Common myeloid progenitor, CD34-positive (primary cell): Measurements from ENCODE around the gene SCN4B.
"Not testable (repeated sequence)": the region's sequence is repeated elsewhere in the genome, so short reads cannot be mapped to it uniquely, and the experiment has no call there.

Experiments used
- CTCF ChIA-PET: fragments of 350-600 bp; sonication (Branson Sonifier 250); formaldehyde crosslinking; loops from one replicate; lab custom pipeline; 2021; ENCODE audit warnings: antibody characterized with exemption; lab: Charles Lee
- POLR2A ChIA-PET: fragments of 350-600 bp; sonication (Branson Sonifier 250); formaldehyde crosslinking; loops from one replicate; lab custom pipeline; 2021; ENCODE audit warnings: antibody characterized with exemption; lab: Charles Lee
- DNase-seq, 3 donors: peaks; one replicate each; pipeline versions ENCODE4 v3.0.0 to v3.0.0-alpha.2; 2013
- H3K27ac ChIP-seq, 2 experiments: 1 replicate in 1 of 2; 2 replicates in 1 of 2; pipeline ENCODE4 v1.7.0; 2013; ENCODE audit warnings: inconsistent platforms in 2 of 2, low read length in 2 of 2, mild to moderate bottlenecking in 2 of 2, low read depth in 1 of 2, moderate library complexity in 1 of 2; ENCODE audit not compliant: severe bottlenecking in 2 of 2, insufficient read depth in 1 of 2, poor library complexity in 1 of 2
- H3K27me3 ChIP-seq, 5 experiments: replicated peaks in 2 of 5; 1 replicate in 3 of 5; 2 replicates in 2 of 5; pipeline versions ENCODE4 v1.6.1 to v1.7.0; 2013; ENCODE audit warnings: low read length in 4 of 5, mild to moderate bottlenecking in 2 of 5, moderate library complexity in 2 of 5, inconsistent platforms in 1 of 5; ENCODE audit not compliant: insufficient read depth in 5 of 5, control insufficient read depth in 4 of 5
- H3K36me3 ChIP-seq, 4 experiments: 1 replicate in 2 of 4; 2 replicates in 2 of 4; pipeline versions ENCODE4 v1.6.1 to v1.7.0; 2013; ENCODE audit warnings: low read length in 3 of 4, control low read depth in 1 of 4, mild to moderate bottlenecking in 1 of 4; ENCODE audit not compliant: control insufficient read depth in 4 of 4, insufficient read depth in 4 of 4
- H3K4me1 ChIP-seq, 4 experiments: 1 replicate in 3 of 4; 2 replicates in 1 of 4; pipeline versions ENCODE4 v1.6.1 to v1.7.1; 2013; ENCODE audit warnings: low read length in 3 of 4, mild to moderate bottlenecking in 3 of 4, control low read depth in 1 of 4, inconsistent platforms in 1 of 4, moderate library complexity in 1 of 4; ENCODE audit not compliant: control insufficient read depth in 4 of 4, insufficient read depth in 4 of 4; ENCODE audit errors: control extremely low read depth in 1 of 4
- H3K4me3 ChIP-seq, 7 experiments: 1 replicate in 4 of 7; 2 replicates in 3 of 7; pipeline versions ENCODE4 v1.5.1 to v1.7.0; 2013; ENCODE audit warnings: mild to moderate bottlenecking in 7 of 7, low read length in 6 of 7, moderate library complexity in 6 of 7, inconsistent platforms in 2 of 7, low read depth in 2 of 7, control low read depth in 1 of 7; ENCODE audit not compliant: insufficient read depth in 4 of 7, control insufficient read depth in 1 of 7; ENCODE audit errors: extremely low read depth in 1 of 7
- H3K9me3 ChIP-seq, 5 experiments: 1 replicate in 4 of 5; 2 replicates in 1 of 5; pipeline versions ENCODE4 v1.6.1 to v1.7.1; 2013; ENCODE audit warnings: low read length in 4 of 5, mild to moderate bottlenecking in 2 of 5, inconsistent platforms in 1 of 5, low read depth in 1 of 5, moderate library complexity in 1 of 5; ENCODE audit not compliant: control insufficient read depth in 4 of 5, insufficient read depth in 2 of 5; ENCODE audit errors: control extremely low read depth in 1 of 5
- WGBS: methylation state at CpG from one replicate; pipeline ENCODE4 v1.1.5; 2013; ENCODE audit not compliant: insufficient coverage; 5-methylcytosine and 5-hydroxymethylcytosine counted together

SCN4B gene

DNA sequence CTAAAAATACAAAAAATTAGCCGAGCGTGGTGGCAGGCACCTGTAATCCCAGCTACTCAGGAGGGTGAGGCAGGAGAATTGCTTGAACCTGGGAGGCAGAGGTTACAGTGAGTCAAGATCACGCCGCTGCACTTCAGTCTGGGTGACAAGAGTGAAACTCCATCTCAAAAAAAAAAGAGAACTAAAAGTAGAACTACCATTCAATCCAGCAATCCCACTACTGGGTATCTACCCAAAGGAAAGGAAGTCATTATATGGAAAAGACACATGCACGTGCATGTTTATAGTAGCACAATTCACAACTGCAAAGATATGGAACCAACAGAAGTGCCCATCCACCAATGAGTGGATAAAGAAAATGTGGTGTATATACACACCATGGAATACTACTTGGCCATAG lies 31.1 kb upstream of the SCN4B start:
- POLR2A ChIA-PET, H3K36me3 ChIP-seq, H3K9me3 ChIP-seq, H3K27me3 ChIP-seq, DNase-seq, H3K27ac ChIP-seq, H3K4me3 ChIP-seq: not testable (repeated sequence)
- 50% methylated on average over 2 of the region's 5 CpGs for WGBS
- CTCF ChIA-PET = interaction anchor here (0.6 to 2.7 kb wide), 3 partner anchors 13 to 108 kb away, joined by 4 to 20 read pairs (median 8); no protein-coding TSS in a partner anchor
- peaks cover 2 to 41% (median 12%) of the 10 kb centered on the region in 4 experiments for H3K4me1 ChIP-seq

DNA sequence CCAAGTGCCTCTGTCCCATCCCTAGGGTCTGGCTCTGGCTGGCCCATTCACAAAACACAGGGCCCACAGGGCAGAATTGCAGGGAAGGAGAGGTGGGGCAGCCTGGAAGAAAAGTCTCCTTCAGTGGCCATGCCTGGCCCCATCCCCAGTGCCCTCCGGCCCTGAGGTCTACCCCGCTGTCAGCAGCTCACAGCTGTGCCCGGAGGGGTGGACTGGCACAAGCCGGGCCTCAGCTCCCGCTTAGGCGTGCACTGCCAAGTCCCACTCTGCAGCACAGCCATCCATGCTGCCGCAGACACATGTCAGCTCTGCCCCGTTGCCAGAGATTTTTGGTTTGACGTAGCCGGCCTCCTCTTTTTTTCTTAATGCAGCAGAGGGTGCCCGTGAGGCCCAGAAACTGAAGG lies 27.7 kb upstream of the SCN4B start:
- 8% methylated on average over 10 of the region's 11 CpGs for WGBS
- no peaks in the 10 kb centered on the region for H3K36me3 ChIP-seq
- H3K4me1 ChIP-seq = peaks cover 0 to 22% (median 9%) of the 10 kb centered on the region in 4 experiments
- no peaks in the 10 kb centered on the region for H3K9me3 ChIP-seq
- H3K4me3 ChIP-seq = peak overlapping the region in 2 of 7 experiments; percentile 32 to 42
- H3K27me3 ChIP-seq = no peaks in the 10 kb centered on the region
- peak; percentile 70 to 82 (median 80) for DNase-seq
- CTCF ChIA-PET = interaction anchor here (0.8 to 3.4 kb wide), 15 partner anchors 9 to 185 kb away, joined by 3 to 35 read pairs (median 4); no protein-coding TSS in a partner anchor
- POLR2A ChIA-PET = no interaction called here
- no peak overlapping the region for H3K27ac ChIP-seq

DNA sequence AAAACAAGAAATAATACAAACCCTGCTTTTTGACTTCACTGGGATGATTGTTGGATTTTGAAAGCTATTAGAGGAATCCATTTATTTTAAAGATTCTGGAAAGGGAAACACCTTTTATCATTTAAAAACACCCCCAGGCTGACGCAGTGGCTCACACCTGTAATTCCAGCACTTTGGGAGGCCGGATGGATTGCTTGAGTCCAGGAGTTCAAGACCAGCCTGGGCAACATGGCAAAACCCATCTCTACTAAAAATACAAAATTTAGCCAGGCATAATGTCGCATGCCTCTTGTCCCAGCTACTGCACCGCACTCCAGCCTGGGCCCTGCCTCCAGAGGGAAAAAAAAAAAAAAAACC lies 24.1 kb upstream of the SCN4B start:
- WGBS = 100% methylated on average over 1 of the region's 4 CpGs
- H3K9me3 ChIP-seq = no peaks in the 10 kb centered on the region
- H3K4me1 ChIP-seq = peaks cover 0 to 17% (median 10%) of the 10 kb centered on the region in 4 experiments
- CTCF ChIA-PET = interaction anchor here (0.9 kb wide), 1 partner anchor 9 kb away, joined by 3 read pairs; no protein-coding TSS in a partner anchor
- no peaks in the 10 kb centered on the region for H3K36me3 ChIP-seq
- H3K27ac ChIP-seq = no peak overlapping the region
- no peaks in the 10 kb centered on the region for H3K27me3 ChIP-seq
- H3K4me3 ChIP-seq = no peak overlapping the region
- no peak for DNase-seq
- POLR2A ChIA-PET = no interaction called here

DNA sequence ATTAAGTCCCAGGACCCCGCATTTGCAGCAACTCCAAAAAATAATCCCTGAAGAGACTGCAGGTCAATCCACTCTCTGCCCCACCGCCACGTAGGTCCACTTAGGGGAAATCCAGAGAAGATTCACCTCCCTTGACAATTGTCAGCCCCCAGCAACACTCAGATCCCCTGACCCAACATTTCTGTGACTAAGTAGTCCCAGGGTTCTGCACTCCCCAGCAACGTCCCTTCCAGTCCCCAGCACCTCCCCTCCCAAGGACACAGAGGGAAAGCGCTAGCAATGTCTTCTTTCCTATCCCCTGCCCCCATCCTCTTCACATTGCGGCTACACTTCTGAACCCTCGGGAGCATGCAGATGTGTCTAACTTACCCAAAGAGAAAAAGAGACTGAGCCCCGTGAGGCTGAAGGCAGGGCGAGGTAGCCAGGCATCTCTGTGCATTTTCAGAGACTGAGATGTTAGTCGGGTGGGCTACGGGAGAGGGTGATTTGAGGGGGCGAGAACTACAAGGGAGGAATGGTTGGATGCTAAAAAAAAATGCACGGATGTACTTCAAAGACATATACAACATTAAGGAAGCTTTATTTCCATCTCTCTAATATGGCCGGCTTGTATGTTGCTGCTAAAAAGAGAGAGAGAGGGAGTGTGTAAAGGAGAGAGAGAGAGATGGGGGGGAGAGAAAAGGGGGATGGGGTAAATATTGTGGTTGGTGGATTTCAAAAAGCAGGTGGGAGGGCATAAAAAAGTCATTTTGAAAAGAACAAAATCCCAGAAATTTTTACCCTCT lies 23.6 kb upstream of the SCN4B start, which contains the start of gene SCN2B:
TSS of gene SCN2B (minus strand) at position 647 of the 785 bp plus-strand sequence. CDS start at position 439, 208 bp downstream.
- Histone ChIP-seq H3K4me1 (peaks cover 0 to 18% (median 13%) of the 10 kb centered on the region in 4 experiments), H3K9me3 (no peaks in the 10 kb centered on the region), H3K27ac (no peak within 1 kb of the TSS), H3K4me3 (no peak within 1 kb of the TSS), H3K36me3 (no peaks in the 10 kb centered on the region), H3K27me3 (no peaks in the 10 kb centered on the region)
- ChIA-PET CTCF (interaction anchor here (0.9 to 1.2 kb wide), 2 partner anchors 9 kb away, joined by 3 to 4 read pairs; no protein-coding TSS in a partner anchor), POLR2A (no interaction called here)
- WGBS = 88% methylated on average over 10 of the region's 14 CpGs
- peak; percentile 38 to 71 (median 68) for DNase-seq

DNA sequence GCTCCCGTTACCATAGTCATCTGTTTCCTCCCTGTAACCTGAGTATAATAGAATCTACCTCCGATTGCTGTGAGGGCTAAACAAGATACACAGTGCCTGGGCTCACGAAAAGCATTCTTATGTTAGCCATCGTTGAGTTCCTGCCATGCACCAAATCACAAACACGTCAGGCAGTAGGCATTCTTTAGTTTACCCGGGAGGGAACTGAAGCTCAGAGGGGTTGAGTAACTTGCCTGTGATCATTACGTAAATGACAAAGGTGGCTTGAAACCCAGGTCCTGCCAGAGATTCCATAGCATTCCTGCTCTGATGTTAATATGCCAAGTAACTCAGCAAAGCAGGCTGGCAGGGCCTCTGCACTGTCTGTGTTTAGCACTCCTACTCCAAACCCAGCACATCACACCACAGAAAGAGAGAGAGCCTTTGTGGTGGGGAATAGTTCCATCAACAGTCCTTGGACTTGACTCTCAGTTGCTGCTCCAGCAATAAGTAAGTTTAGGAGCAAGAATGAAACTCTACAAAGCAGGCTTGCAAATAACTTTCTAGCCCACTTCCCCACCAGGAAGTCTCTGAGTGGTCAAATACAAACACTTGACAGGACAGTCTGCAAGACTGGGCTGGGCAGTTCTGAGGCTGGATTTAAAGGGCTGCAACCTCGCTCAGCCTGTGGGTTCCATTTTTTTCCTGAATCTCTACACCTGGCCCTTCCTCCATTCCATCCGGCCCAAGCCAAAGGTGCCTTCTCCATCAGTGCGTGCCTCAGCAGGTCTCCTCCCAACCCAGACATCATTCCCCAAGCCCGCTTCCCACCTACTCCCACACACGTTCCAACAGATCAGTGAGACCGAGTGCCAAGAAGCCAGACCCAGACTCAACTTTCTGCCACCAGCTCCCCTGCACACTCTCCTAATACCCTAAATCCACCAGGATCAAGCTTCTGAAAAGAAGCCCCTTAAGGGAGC lies 22.7 kb upstream of the SCN4B start:
- Histone ChIP-seq H3K4me1 (peaks cover 0 to 12% (median 10%) of the 10 kb centered on the region in 4 experiments), H3K9me3 (no peaks in the 10 kb centered on the region), H3K27me3 (peaks cover 0 to 2% (median 0%) of the 10 kb centered on the region in 5 experiments), H3K36me3 (no peaks in the 10 kb centered on the region), H3K27ac (no peak overlapping the region), H3K4me3 (no peak overlapping the region)
- ChIA-PET POLR2A (no interaction called here), CTCF (interaction anchor here (1.2 to 10.3 kb wide), 4 partner anchors 10 to 116 kb away, joined by 3 to 99 read pairs (median 4); no protein-coding TSS in a partner anchor)
- WGBS = 90% methylated on average over 10 of the region's 13 CpGs
- DNase-seq = no peak

DNA sequence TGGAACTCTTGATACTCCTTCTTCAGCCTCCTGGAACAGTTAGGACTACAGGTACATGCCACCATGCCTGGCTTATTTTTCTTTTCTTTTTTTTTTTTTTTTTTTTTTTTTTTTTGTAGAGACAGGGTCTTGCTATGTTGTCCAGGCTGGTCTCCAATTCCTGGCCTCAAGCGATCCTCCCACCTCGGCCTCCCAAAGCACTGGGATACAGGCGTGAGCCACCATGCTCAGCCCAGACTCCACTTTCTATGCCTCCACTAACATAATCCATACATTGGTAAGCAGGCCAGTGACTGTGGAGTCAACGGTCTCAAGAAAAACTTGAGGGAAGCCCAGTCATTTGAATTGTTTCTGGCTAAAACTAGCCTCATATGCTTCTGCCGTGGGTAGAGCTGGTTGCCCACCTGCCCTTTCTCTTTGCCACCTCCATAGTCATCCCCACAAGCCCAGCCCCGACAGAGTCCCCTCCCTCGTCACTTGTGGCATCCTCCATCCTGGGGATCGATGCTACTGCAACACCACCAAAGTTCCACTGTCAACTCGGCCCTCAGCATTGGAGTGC lies 21.5 kb upstream of the SCN4B start:
- no peak for DNase-seq
- no peak overlapping the region for H3K4me3 ChIP-seq
- no peaks in the 10 kb centered on the region for H3K36me3 ChIP-seq
- 97% methylated on average over 7 of the region's 9 CpGs for WGBS
- no peak overlapping the region for H3K27ac ChIP-seq
- POLR2A ChIA-PET = no interaction called here
- no peaks in the 10 kb centered on the region for H3K9me3 ChIP-seq
- H3K27me3 ChIP-seq = peaks cover 0 to 4% (median 0%) of the 10 kb centered on the region in 5 experiments
- peaks cover 0 to 8% (median 6%) of the 10 kb centered on the region in 4 experiments for H3K4me1 ChIP-seq
- CTCF ChIA-PET = interaction anchor here (1.4 to 10.3 kb wide), 4 partner anchors 16 to 118 kb away, joined by 3 to 99 read pairs (median 38); no protein-coding TSS in a partner anchor
